ENCODE results near the gene DHODH. TPM values are rescaled to one million over a fixed set of nuclear protein-coding genes. Genes with fewer than 3 reads are reported as not detected.
"Not testable (repeated sequence)": the region's sequence is repeated elsewhere in the genome, so short reads cannot be mapped to it uniquely, and the experiment has no call there.

DHODH gene
- total RNA-seq, 1 donor from 2014 or later: 6.1 TPM

GRCh38 chr16:72044296-72044695, 35.8 kb downstream of the DHODH start:
- ATAC-seq (no peak), DNase-seq (no peak)
- intact Hi-C loops (cut with micrococcal nuclease): no loop called here

- DNase-seq (no peak), ATAC-seq (no peak)
These were observed 36.3 kb downstream of the DHODH start for GRCh38 chr16:72044825-72045359.

DNA sequence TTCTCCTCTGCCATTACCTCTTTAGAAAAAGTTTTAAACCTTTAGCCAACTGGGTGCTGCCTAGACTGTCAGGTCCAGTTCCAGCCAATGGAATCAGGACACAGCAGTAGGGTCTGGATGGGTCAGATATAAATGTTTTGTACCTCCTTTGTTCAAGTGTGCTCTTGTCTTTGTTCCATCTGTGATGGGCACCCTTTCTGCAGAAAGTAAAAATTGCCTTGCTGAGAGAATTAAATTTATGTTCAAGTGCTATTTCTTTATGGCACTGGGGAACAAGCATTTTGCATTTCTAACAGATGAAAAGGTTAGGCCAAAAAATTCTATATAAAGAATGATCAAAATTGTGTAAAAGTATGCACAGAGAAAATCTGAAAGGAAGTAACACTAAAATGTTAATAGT, 40.6 kb downstream of the DHODH start:
- intact Hi-C loops (cut with micrococcal nuclease): no loop called here
- no peak for DNase-seq
- ATAC-seq: no peak

More at GRCh38 chr16:72044825-72045359, 36.3 kb downstream of the DHODH start:
- intact Hi-C loops (cut with micrococcal nuclease): no loop called here

GRCh38 chr16:72050769-72051464, 42.4 kb downstream of the DHODH start:
- intact Hi-C loops (cut with micrococcal nuclease): no loop called here
- DNase-seq (no peak), ATAC-seq (peak; percentile 47)

- DNase-seq (no peak), ATAC-seq (peak; percentile 46)
- intact Hi-C loops (cut with micrococcal nuclease): no loop called here
These were observed 43.3 kb downstream of the DHODH start for GRCh38 chr16:72051818-72052217.

DNA sequence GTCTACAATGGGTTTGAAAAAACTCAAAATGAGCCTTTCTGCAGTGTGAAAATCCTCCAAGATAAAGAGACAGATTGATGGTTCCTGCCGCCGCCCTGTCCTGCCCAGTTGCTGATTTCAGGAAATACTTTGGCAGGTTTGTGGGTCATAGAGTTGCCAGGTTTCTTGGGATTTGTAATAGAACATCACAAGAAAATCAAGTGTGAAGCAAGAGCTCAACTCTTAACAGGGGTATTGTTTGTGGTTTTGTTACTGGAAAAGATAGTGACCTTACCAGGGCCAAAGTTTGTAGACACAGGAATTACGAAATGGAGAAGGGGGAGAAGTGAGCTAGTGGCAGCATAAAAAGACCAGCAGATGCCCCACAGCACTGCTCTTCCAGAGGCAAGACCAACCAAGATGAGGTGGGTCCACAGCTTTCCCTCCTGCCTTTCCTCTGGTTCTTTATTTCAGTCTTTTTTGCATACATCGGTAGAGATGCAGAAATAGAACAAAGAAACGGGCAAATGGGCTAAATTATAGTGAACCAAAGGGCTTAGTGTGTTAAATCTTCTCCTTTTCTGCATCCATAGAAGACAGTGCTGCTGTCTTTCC, 45.8 kb downstream of the DHODH start, which contains the start of gene HP:
HP (plus strand) TSS at position 252 of the 594 bp plus-strand sequence; CDS start at position 400, 148 bp downstream.
- ATAC-seq; DNase-seq; intact Hi-C loops (cut with micrococcal nuclease): not testable (repeated sequence)

- ATAC-seq (no peak), DNase-seq (no peak)
- intact Hi-C loops (cut with micrococcal nuclease): no loop called here
These were observed 47.4 kb downstream of the DHODH start for GRCh38 chr16:72055911-72056310.

GRCh38 chr16:72057313-72057712, 48.8 kb downstream of the DHODH start:
- ATAC-seq: peak; percentile 84
- intact Hi-C loops (cut with micrococcal nuclease); DNase-seq: not testable (repeated sequence)

DNA sequence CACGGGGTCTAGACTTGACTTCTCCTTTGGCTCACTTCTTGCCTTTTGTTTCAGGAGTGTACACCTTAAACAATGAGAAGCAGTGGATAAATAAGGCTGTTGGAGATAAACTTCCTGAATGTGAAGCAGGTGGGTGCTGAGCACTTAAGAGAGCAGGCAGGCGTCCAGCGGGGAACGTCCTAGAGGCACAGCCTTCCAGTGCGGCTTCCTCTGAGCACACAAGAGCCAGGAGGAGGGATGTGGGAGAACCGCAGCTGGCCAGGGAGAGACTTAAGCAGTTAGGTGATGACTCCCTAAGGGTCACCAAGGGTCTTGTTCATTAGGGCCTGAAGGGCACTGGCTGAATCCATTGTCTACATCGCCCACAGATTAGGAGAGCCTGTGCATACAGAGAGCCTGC, 50.5 kb downstream of the DHODH start:
- DNase-seq; intact Hi-C loops (cut with micrococcal nuclease): not testable (repeated sequence)
- peak; percentile 54 for ATAC-seq

- DNase-seq (no peak), ATAC-seq (no peak)
- intact Hi-C loops (cut with micrococcal nuclease): no loop called here
These were observed 51.9 kb downstream of the DHODH start for GRCh38 chr16:72060405-72060804.

DNA sequence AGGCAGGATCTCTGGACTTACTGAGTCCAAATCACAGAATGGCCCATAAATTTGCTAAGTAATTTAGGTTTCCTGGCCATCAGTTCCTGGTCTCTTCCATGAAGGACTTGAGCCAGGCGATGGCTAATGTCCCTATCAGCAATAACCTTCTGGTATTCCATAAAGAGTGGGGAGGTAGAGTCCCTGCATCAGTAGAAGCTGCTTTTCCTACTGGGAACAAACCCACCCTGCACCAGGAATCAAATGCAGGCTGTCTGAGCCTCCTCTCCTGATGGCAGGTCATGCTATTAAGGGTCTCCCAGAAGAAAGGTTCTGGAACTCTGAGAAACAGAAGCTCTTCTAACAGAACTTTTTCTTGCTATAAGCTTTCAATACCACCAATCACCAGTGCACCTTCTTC, 53.0 kb downstream of the DHODH start:
- no peak for DNase-seq
- intact Hi-C loops (cut with micrococcal nuclease): no loop called here
- ATAC-seq: no peak

DNA sequence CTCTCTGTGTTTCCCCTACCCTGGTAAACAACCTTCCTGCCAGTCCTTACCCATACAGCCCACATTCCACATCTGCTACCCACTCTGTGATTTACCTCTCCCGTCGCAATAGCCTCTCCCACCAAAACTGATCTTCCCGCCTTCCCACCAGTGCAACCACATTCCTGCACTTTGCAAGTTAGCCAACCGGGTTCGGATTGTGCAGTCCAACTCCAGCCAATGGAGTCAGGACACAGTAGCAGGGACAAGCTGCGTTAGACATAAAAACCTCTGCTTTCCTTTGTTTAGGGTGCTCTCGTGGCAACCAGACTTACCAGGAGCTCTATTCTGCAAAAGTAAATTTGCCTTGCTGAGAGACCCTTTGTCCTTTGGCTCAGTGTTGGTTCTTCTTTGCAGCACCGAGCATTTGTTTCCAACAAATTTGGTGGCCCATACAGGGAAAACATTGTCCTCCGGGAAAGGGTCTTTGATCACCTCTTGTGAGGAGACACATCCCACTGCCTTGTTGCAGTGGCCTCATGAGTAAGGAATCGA, 55.9 kb downstream of the DHODH start:
- ATAC-seq (no peak), DNase-seq (no peak)
- intact Hi-C loops (cut with micrococcal nuclease): no loop called here

- DNase-seq: no peak
- intact Hi-C loops (cut with micrococcal nuclease): loop anchor here (2.0 kb wide), 1 partner anchor 32 kb away; no protein-coding TSS in a partner anchor
These were observed 58.2 kb downstream of the DHODH start for GRCh38 chr16:72066747-72067146.

DNA sequence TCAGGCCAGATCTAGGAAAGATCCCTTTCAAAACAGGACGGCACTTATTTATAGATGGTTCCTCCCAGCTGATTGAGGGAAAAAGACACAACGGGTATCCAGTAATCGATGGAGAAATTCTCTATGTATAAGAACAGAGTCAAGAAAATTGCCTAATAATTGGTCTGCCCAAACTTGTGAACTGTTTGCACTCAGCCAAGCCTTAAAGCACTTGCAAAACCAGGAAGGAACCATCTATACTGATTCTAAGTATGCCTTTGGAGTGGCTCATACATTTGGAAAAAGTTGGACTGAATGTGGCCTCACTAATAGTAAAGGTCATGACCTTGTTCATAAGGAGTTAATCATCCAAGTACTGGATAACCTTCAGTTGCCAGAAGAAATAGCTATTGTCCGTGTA, 60.4 kb downstream of the DHODH start:
- no peak for ATAC-seq
- intact Hi-C loops (cut with micrococcal nuclease): no loop called here
- no peak for DNase-seq

More at GRCh38 chr16:72066747-72067146, 58.2 kb downstream of the DHODH start:
- ATAC-seq: peak; percentile 60

DNA sequence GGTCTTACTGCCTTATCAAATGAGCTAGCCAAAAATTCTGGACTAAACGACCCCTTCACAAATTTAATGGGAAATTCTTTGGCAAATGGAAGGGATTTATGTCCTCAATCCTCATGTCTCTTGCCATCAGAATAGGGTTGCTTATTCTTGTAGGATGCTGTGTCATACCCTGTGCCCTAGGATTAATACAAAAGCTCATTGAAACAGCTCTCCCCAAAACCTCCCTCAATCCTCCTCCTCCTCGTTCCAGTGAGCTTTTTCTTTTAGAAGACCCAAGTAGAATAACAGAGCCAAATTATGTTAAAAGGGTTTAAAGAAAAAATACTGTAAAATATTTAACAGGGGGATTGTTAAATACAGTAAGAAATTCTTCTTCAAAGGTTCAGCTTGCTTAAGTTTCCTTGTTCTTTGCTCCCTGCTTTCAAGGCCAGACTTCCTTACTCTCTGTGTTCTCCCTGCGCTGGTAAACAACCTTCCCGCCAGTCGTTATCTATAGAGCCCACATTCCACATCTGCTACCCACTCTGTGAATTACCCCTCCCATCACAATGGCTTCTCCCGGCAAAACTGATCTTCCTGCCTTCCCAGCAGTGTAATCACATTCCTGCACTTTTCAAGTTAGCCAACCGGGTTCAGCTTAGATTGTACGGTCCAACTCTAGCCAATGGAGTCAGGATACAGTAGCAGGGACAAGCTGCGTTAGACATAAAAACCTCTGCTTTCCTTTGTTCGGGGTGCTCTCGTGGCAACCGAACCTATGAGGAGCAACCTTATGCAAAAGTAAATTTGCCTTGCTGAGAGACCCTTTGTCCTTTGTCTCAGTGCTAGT, 64.2 kb downstream of the DHODH start:
- intact Hi-C loops (cut with micrococcal nuclease): no loop called here
- ATAC-seq: peak; percentile 70
- no peak for DNase-seq

- intact Hi-C loops (cut with micrococcal nuclease): no loop called here
- DNase-seq: peak; percentile 70
- peak; percentile 93 for ATAC-seq
These were observed 65.2 kb downstream of the DHODH start for GRCh38 chr16:72073560-72074230.

- intact Hi-C loops (cut with micrococcal nuclease); DNase-seq: not testable (repeated sequence)
- peak; percentile 68 for ATAC-seq
These were observed 66.5 kb downstream of the DHODH start for GRCh38 chr16:72075067-72075466.

Measured in left ventricle myocardium superior (tissue), 1 donor.